Measurements from ENCODE around the gene SEZ6L2.

Gene SEZ6L2

GRCh38 chr16:29900102-29900887 lies 945 bp upstream of the SEZ6L2 start, which contains the start of gene ASPHD1 (continued):
- peak; percentile 93 for TF ChIP-seq KLF17 (tag by site-specific recombination; IDR thresholded peaks at IDR 0.05)
- peak; percentile 85 for TF ChIP-seq SP7 (tag by site-specific recombination; IDR thresholded peaks at IDR 0.05)
- TF ChIP-seq ZNF335 (tag by site-specific recombination; conservative IDR thresholded peaks at IDR 0.05) = peak; percentile 57
- TF ChIP-seq ZNF362 (tag by site-specific recombination; IDR thresholded peaks at IDR 0.05) = no peak
- TF ChIP-seq, protein P1, sequence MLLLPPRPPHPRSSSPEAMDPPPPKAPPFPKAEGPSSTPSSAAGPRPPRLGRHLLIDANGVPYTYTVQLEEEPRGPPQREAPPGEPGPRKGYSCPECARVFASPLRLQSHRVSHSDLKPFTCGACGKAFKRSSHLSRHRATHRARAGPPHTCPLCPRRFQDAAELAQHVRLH (tag by site-specific recombination; IDR thresholded peaks at IDR 0.05) = no peak
- TF ChIP-seq ZNF473 (tag by site-specific recombination; IDR thresholded peaks at IDR 0.05) = peak; percentile 44; the same call in 1 of the 2 replicates
- TF ChIP-seq ZFHX2 (tag by site-specific recombination; conservative IDR thresholded peaks at IDR 0.05) = peak; percentile 97
- TF ChIP-seq ZNF138 (tag by site-specific recombination; IDR thresholded peaks at IDR 0.05; ENCODE audit: borderline replicate concordance) = no peak
- peak; percentile 82 for TF ChIP-seq KLF16 (tag by site-specific recombination; IDR thresholded peaks at IDR 0.05)
- no peak for TF ChIP-seq MZF1 (tag by site-specific recombination; IDR thresholded peaks at IDR 0.05; ENCODE audit: borderline replicate concordance)
- no peak for TF ChIP-seq ZNF585B (tag by site-specific recombination; IDR thresholded peaks at IDR 0.05)
- peak; percentile 55 for TF ChIP-seq IKZF3 (tag by site-specific recombination; IDR thresholded peaks at IDR 0.05)
- peak; percentile 44; the same call in 1 of the 2 replicates for TF ChIP-seq PRDM2 (tag by site-specific recombination; IDR thresholded peaks at IDR 0.05; ENCODE audit: borderline replicate concordance)
- no peak for TF ChIP-seq SCRT2 (tag by site-specific recombination; IDR thresholded peaks at IDR 0.05)
- TF ChIP-seq ZNF704 (tag by site-specific recombination; IDR thresholded peaks at IDR 0.05) = no peak
- peak; percentile 97 for TF ChIP-seq EGR2 (tag by site-specific recombination; IDR thresholded peaks at IDR 0.05; ENCODE audit: low read depth)
- TF ChIP-seq, protein P2, sequence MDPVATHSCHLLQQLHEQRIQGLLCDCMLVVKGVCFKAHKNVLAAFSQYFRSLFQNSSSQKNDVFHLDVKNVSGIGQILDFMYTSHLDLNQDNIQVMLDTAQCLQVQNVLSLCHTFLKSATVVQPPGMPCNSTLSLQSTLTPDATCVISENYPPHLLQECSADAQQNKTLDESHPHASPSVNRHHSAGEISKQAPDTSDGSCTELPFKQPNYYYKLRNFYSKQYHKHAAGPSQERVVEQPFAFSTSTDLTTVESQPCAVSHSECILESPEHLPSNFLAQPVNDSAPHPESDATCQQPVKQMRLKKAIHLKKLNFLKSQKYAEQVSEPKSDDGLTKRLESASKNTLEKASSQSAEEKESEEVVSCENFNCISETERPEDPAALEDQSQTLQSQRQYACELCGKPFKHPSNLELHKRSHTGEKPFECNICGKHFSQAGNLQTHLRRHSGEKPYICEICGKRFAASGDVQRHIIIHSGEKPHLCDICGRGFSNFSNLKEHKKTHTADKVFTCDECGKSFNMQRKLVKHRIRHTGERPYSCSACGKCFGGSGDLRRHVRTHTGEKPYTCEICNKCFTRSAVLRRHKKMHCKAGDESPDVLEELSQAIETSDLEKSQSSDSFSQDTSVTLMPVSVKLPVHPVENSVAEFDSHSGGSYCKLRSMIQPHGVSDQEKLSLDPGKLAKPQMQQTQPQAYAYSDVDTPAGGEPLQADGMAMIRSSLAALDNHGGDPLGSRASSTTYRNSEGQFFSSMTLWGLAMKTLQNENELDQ (tag by site-specific recombination; IDR thresholded peaks at IDR 0.05; ENCODE audit: low read depth) = no peak
- TF ChIP-seq ZNF626 (tag by site-specific recombination; IDR thresholded peaks at IDR 0.05) = no peak
- TF ChIP-seq, protein P3, sequence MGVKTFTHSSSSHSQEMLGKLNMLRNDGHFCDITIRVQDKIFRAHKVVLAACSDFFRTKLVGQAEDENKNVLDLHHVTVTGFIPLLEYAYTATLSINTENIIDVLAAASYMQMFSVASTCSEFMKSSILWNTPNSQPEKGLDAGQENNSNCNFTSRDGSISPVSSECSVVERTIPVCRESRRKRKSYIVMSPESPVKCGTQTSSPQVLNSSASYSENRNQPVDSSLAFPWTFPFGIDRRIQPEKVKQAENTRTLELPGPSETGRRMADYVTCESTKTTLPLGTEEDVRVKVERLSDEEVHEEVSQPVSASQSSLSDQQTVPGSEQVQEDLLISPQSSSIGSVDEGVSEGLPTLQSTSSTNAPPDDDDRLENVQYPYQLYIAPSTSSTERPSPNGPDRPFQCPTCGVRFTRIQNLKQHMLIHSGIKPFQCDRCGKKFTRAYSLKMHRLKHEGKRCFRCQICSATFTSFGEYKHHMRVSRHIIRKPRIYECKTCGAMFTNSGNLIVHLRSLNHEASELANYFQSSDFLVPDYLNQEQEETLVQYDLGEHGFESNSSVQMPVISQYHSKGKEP (tag by site-specific recombination; IDR thresholded peaks at IDR 0.05) = no peak
- TF ChIP-seq ZNF311 (tag by site-specific recombination; IDR thresholded peaks at IDR 0.05; ENCODE audit: borderline replicate concordance) = no peak
- TF ChIP-seq ZNF391 (tag by site-specific recombination; IDR thresholded peaks at IDR 0.05; ENCODE audit: borderline replicate concordance, low read depth) = peak; percentile 81; the same call in 1 of the 2 replicates
- peak; percentile 18 for TF ChIP-seq ZNF146 (tag by site-specific recombination; IDR thresholded peaks at IDR 0.05)
- TF ChIP-seq ZNF423 (tag by site-specific recombination; IDR thresholded peaks at IDR 0.05) = no peak
- TF ChIP-seq RBAK (tag by site-specific recombination; IDR thresholded peaks at IDR 0.05) = no peak
- TF ChIP-seq MYNN (tag by site-specific recombination; IDR thresholded peaks at IDR 0.05; ENCODE audit: borderline replicate concordance) = no peak
- peak; percentile 92 for TF ChIP-seq ZBTB21 (tag by site-specific recombination; IDR thresholded peaks at IDR 0.05)
